OCI-LY3 (cell line): ENCODE measurements around the gene OR2AE1.

Source experiments
- CTCF ChIP-seq: fragments of 200-600, 300-600 bp; sonication (generic); IDR thresholded peaks from 2 replicates; pipeline ENCODE4 v1.5.1; 2014; ENCODE audit warnings: antibody characterized with exemption, low read length, low read depth
- EZH2phosphoT487 ChIP-seq: fragments of 200-600 bp; shearing (Covaris generic); IDR thresholded peaks from 2 replicates; pipeline ENCODE4 v1.6.1; 2018; ENCODE audit warnings: antibody characterized with exemption, mixed run types, low read depth

- TF ChIP-seq CTCF: no peak
- no peak for TF ChIP-seq EZH2phosphoT487
Measured at GRCh38 chr7:99860281-99861127, 16.3 kb downstream of the OR2AE1 start.
